ENCODE results near the gene GLYATL1. TPM values are rescaled to one million over a fixed set of nuclear protein-coding genes. Genes with fewer than 3 reads are reported as not detected.
"Not testable (repeated sequence)": the region's sequence is repeated elsewhere in the genome, so short reads cannot be mapped to it uniquely, and the experiment has no call there.

The GLYATL1 gene
- total RNA-seq, 2 experiments from 2014 or later = 0.52 to 1.3 TPM

GRCh38 chr11:59002006-59002405 lies 62.7 kb downstream of the GLYATL1 start:
- H3K36me3 Mint-ChIP-seq = not testable (repeated sequence)

More at GRCh38 chr11:59002006-59002405, 62.7 kb downstream of the GLYATL1 start:
- not testable (repeated sequence) for DNase-seq, H3K27me3 Mint-ChIP-seq, H3K4me3 Mint-ChIP-seq, H3K9me3 Mint-ChIP-seq, H3K4me1 Mint-ChIP-seq, H3K27ac Mint-ChIP-seq

Other genes with a start within 250 kb of the GLYATL1 start
- not detected for gene GLYAT, start 207.5 kb upstream of the GLYATL1 start, total RNA-seq
- gene GLYATL2, start 94.8 kb upstream of the GLYATL1 start, total RNA-seq = not detected
- not detected for gene GLYATL1B, start 146.8 kb downstream of the GLYATL1 start, total RNA-seq
- gene FAM111B, start 167.7 kb downstream of the GLYATL1 start, total RNA-seq = 10 to 100 TPM; 46.1 to 50.4 TPM
- gene FAM111A, start 203.4 kb downstream of the GLYATL1 start, total RNA-seq = 10 to 100 TPM; 85.7 to 91.7 TPM
- under 1 TPM; 0.10 to 0.49 TPM for gene DTX4, start 232.6 kb downstream of the GLYATL1 start, total RNA-seq